HepG2 (cell line): ENCODE measurements around the gene TXNRD2.

Experiments
- CAMTA2 ChIP-seq: sonication (generic); formaldehyde crosslinking; IDR thresholded peaks from 2 replicates; pipeline ENCODE4 v1.4.0; 2020; ENCODE audit warnings: mild to moderate bottlenecking, missing genetic modification reagents, borderline replicate concordance
- CTCF ChIP-seq: sonication (generic); formaldehyde crosslinking; IDR thresholded peaks from 2 replicates; pipeline ENCODE4 v1.5.0; 2020; ENCODE audit warnings: mild to moderate bottlenecking, missing genetic modification reagents, moderate library complexity
- ESRRA ChIP-seq: sonication (generic); formaldehyde crosslinking; IDR thresholded peaks from 2 replicates; pipeline ENCODE4 v1.5.1; 2020; ENCODE audit warnings: mild to moderate bottlenecking, low read depth, missing genetic modification reagents
- EZH2 ChIP-seq: conservative IDR thresholded peaks from 2 replicates; pipeline ENCODE4 v1.6.1; 2012; ENCODE audit warnings: mild to moderate bottlenecking, low read depth, low read length, moderate library complexity
- FOXK2 ChIP-seq: fragments of 450-650 bp; IDR thresholded peaks from 2 replicates; pipeline ENCODE4 v1.6.1; 2016
- RELA ChIP-seq: sonication (generic); formaldehyde crosslinking; IDR thresholded peaks from 2 replicates; pipeline ENCODE4 v1.4.0; 2020; ENCODE audit warnings: missing genetic modification reagents
- SP4 ChIP-seq: sonication (generic); formaldehyde crosslinking; IDR thresholded peaks from 2 replicates; pipeline ENCODE4 v1.8.1; 2023; ENCODE audit warnings: mild to moderate bottlenecking, missing genetic modification reagents

- no peak for TF ChIP-seq CTCF (CRISPR knock-in tag)
- no peak for TF ChIP-seq EZH2
- no peak for TF ChIP-seq SP4 (CRISPR knock-in tag)
- TF ChIP-seq RELA (CRISPR knock-in tag), result no peak
- no peak for TF ChIP-seq ESRRA (CRISPR knock-in tag)
- TF ChIP-seq FOXK2, result no peak
- TF ChIP-seq CAMTA2, result no peak
Measured at GRCh38 chr22:19865141-19865829, 76.3 kb downstream of the TXNRD2 start.
